ENCODE data around the gene RNF213.

DNA sequence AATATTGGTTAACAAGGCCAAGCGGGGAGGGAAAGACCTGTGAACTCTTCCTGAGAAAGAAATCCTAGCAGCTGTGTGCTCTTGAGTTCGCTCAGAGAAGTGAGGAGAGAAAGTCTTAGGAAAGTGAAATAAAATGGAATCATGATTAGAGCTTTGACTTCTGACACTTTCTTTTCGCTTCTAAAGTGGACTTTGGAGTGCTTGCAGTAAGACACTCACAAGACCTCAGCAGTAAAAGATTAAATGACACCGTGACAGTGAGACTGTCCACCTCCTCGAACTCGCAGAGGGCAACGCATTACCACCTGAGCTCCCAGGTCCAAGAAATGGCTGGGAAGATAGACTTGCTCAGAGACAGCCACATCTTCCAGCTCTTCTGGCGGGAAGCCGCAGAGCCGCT is 71.2 kb downstream of the RNF213 start:
- no peak for TF ChIP-seq EZH2phosphoT487 (conservative IDR thresholded peaks at IDR 0.05; ENCODE audit: low read length)
- TF ChIP-seq, protein P1, sequence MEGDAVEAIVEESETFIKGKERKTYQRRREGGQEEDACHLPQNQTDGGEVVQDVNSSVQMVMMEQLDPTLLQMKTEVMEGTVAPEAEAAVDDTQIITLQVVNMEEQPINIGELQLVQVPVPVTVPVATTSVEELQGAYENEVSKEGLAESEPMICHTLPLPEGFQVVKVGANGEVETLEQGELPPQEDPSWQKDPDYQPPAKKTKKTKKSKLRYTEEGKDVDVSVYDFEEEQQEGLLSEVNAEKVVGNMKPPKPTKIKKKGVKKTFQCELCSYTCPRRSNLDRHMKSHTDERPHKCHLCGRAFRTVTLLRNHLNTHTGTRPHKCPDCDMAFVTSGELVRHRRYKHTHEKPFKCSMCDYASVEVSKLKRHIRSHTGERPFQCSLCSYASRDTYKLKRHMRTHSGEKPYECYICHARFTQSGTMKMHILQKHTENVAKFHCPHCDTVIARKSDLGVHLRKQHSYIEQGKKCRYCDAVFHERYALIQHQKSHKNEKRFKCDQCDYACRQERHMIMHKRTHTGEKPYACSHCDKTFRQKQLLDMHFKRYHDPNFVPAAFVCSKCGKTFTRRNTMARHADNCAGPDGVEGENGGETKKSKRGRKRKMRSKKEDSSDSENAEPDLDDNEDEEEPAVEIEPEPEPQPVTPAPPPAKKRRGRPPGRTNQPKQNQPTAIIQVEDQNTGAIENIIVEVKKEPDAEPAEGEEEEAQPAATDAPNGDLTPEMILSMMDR (IDR thresholded peaks at IDR 0.05; ENCODE audit: insufficient read depth, low read length, poor library complexity, severe bottlenecking), result no peak

Data from SU-DHL-6 (cell line).